Cerebellar nuclear complex (tissue), 1 donor: ENCODE data around the gene RAB25.

Source experiments
- DNase-seq, 2 experiments: peaks; one replicate each; lab custom pipeline; 2025; lab: John Stamatoyannopoulos, UW

Gene RAB25

DNA sequence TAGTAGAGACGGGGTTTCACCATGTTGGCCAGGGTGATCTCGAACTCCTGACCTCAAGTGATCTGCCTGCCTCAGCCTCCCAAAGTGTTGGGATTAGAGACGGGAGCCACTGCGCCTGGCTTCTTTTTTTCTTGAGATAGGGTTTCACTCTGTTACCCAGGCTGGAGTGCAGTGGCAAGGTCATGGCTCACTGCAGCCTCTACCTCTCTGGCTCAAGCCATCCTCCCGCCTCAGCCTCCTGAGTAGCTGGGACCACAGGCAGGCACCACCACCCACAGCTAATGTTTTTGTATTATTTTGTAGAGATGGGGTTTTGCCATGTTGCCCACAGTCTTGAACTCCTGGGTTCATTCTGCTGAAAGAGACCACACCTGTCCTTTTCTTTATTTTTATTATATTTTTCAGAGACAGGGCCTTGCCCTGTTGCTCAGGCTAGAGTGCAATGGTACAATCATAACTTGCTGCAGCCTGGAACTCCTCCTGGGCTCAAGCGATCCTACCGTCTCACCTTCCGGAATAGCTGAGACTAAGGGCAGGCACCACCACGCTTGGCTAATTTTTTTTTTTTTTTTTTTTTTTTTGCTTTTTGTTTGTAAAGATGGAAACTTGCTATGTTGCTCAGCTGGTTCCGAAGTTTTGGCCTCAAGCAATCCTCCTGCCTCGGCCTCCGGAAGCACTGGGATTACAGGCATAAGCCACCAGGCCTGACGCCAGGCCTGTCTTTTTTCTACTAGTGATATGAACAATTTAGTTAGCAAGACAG, 56.6 kb downstream of the RAB25 start:
- DNase-seq: no peak

DNA sequence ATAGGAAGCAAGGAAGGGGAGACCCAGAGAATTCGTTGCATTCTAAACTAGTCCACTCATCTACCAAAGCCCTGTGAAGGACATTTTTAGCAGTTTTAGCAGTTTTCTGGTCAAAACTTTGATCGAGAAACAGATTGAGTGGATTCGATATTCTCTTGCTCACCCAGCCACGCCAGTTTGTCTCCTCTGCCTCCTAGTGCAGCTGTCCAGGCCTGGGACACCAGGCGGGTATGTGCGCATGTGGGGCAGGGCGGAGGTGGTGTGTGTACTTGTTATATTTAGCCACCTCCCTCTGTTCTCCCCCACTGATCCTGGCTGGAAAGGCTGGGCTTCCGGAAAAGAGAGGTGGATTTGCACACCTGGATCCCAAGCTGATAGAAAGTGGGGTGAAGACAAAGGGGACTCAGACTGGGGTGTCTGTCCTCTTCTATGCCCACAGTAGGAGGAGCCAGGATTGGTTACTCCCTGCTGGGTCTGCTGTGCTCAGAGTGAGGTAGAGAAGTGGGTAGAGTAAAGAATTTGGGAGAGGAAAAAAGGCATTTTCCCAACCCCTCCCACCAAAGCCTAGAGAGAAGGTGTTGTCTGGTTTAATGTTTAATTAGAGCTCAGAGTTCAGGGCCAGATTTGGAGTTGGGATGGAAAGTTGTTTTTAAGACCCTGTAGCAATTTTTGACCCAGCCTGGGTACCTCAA, 57.4 kb downstream of the RAB25 start:
- no peak for DNase-seq

DNA sequence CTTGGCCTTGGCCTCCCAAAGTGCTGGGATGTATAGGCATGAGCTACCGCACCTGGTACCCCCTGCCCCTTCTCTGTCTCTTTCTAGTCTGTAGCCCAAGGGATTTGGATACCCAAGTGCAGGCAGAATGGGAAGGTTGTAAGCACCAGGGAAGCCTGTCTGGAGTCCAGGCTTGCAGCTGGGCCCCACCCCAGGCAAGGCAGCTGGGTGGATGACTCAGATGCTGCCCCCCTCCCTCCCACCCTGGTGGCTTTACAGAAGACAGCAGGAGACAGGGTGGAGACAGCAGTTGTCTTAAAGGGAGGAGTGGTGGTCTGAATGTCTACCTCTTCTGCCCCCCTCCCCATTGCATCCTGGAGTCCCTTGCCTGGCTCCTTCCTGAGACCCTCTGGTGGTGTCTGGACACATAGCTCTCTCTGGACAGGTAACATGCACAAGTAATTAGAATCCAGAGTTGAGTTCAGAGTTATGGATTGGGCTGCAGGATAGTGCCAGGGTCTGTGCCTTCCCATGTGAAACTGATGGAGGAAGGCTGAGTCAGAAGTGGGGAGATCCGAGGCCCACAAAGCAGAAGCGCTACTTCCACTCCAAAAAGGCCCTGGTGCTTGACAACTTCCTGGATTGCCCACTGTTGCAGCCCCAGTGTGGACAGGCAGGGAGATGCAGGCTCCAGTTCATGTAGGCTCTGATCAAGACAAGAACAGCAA, 58.7 kb downstream of the RAB25 start:
- DNase-seq: no peak
